Lower lobe of right lung (tissue), 2 donors: Measurements from ENCODE around the gene TMEM164. TPM values are rescaled to one million over a fixed set of nuclear protein-coding genes. Genes with fewer than 3 reads are reported as not detected.
A peak's percentile ranks its signal among the peaks of the same experiment; 100 is the strongest.

Source experiments
- ATAC-seq, 2 donors: fragments of 200-7000 bp; cut with Tn5 transposase; one replicate each; pipeline ENCODE4 v1.9.1; 2020 to 2022; ENCODE audit warnings: mild to moderate bottlenecking in 2 of 2, moderate library complexity in 2 of 2
- DNase-seq: peaks from one replicate; pipeline ENCODE4 v3.0.0-alpha.2; 2020
- H3K27ac ChIP-seq: fragments of 200-600 bp; one replicate; pipeline ENCODE4 v1.8.0; 2022
- H3K27me3 ChIP-seq: fragments of 200-600 bp; one replicate; pipeline ENCODE4 v1.8.0; 2022; ENCODE audit warnings: low read depth
- H3K36me3 ChIP-seq: fragments of 200-600 bp; one replicate; pipeline ENCODE4 v1.8.0; 2022; ENCODE audit warnings: mild to moderate bottlenecking
- H3K4me1 ChIP-seq: fragments of 200-600 bp; one replicate; pipeline ENCODE4 v1.8.0; 2022
- H3K4me3 ChIP-seq: fragments of 200-600 bp; one replicate; pipeline ENCODE4 v1.8.0; 2022; ENCODE audit warnings: mild to moderate bottlenecking
- H3K9me3 ChIP-seq: fragments of 200-600 bp; one replicate; pipeline ENCODE4 v1.8.0; 2022
- intact Hi-C: fragments of 100-400 bp; cut with DNase I; formaldehyde crosslinking; loops from one replicate; pipeline ENCODE4 v1.11.0; 2022
- total RNA-seq: library from RNA; stranded (reverse); fragmentation: NEBNext Ultra II Directional; extraction: Animal tissue kit (Norgen Biotek cat#: 25700); gene quantifications from one replicate; pipeline ENCODE4 v1.2.1, GENCODE V29; 2021
- TF ChIP-seq, protein P1 (sequence below): fragments of 200-600 bp; IDR thresholded peaks from one replicate; pipeline ENCODE4 v1.8.0; 2022; ENCODE audit warnings: antibody characterized with exemption, mild to moderate bottlenecking
- donor health status: DM: no; HTN: yes; CAD: no; lungs with severe emphysema.

The TMEM164 gene
- total RNA-seq, 1 donor from 2014 or later = 66.4 TPM

DNA sequence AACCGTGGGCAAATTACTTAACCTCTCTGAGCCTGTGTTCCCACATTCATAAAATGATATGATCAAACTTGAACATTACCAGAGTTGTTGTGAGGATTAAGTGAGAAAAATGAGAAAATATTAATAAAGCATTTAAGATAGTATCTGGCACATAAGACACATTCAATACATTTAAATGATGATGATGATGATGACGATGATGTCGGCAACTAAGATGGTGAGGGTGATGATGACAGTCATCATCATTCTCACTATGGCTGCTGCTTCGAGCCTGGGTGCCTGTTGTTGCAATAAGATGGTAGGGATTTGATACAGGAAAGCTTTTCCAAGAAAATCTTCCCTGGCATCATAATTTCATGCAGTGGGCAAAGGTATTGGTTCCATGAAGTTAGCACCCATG is 11.1 kb downstream of the TMEM164 start:
- Histone ChIP-seq H3K4me3 (no peak overlapping the region), H3K36me3 (no peaks in the 10 kb centered on the region), H3K27me3 (no peaks in the 10 kb centered on the region), H3K27ac (no peak overlapping the region), H3K9me3 (no peaks in the 10 kb centered on the region), H3K4me1 (peaks cover 17% of the 10 kb centered on the region)
- intact Hi-C loops = no loop called here
- DNase-seq = no peak
- TF ChIP-seq, protein P1, sequence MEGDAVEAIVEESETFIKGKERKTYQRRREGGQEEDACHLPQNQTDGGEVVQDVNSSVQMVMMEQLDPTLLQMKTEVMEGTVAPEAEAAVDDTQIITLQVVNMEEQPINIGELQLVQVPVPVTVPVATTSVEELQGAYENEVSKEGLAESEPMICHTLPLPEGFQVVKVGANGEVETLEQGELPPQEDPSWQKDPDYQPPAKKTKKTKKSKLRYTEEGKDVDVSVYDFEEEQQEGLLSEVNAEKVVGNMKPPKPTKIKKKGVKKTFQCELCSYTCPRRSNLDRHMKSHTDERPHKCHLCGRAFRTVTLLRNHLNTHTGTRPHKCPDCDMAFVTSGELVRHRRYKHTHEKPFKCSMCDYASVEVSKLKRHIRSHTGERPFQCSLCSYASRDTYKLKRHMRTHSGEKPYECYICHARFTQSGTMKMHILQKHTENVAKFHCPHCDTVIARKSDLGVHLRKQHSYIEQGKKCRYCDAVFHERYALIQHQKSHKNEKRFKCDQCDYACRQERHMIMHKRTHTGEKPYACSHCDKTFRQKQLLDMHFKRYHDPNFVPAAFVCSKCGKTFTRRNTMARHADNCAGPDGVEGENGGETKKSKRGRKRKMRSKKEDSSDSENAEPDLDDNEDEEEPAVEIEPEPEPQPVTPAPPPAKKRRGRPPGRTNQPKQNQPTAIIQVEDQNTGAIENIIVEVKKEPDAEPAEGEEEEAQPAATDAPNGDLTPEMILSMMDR = no peak
- ATAC-seq = no peak

DNA sequence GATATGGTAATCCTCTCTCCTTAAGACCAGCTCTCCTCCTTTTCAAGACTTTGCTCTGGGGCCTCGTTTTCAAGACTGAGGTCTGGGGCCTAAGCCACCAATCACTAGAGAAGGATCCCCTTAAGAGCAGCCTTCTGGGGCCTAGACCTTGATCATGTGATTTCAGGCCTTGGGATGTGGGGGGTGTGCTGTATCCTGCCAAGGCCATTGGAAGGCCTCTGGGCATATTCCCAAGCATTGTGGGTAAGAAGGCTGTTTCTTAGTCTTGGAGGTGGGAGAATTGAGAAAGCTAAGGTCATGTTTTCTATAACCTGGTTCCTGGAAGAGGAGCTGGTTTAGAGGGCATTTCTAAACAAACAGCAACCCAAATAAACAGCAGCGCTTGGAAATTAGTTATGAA is 12.1 kb downstream of the TMEM164 start:
- no peaks in the 10 kb centered on the region for H3K36me3 ChIP-seq

DNA sequence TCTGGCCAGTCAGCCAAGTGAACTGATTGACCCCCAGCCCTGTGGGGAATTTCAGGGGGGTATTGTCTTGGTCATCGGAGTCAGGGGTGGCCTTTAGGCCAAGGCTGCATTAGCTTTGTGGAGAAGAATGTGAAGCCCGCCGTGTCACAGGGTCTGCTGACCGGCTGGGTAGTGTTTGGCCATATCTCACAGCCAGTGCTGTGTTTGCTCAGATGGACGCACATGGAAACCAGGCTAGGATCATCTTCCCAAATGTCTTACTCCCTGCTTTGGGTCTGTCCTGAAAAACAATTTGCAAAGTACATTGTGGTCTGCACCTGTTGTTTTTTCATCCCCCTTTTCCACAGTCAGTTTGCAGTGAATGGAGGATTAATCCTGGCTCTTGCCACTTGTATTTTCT is 13.0 kb downstream of the TMEM164 start:
- TF ChIP-seq, protein P1 = no peak
- no peaks in the 10 kb centered on the region for H3K9me3 ChIP-seq
- H3K27me3 ChIP-seq = no peaks in the 10 kb centered on the region
- DNase-seq = no peak
- H3K27ac ChIP-seq = no peak overlapping the region
- no peak overlapping the region for H3K4me3 ChIP-seq
- intact Hi-C loops = no loop called here
- H3K36me3 ChIP-seq = no peaks in the 10 kb centered on the region
- peaks cover 17% of the 10 kb centered on the region for H3K4me1 ChIP-seq
- ATAC-seq = no peak

More for the DNA sequence above, 12.1 kb downstream of the TMEM164 start:
- no peaks in the 10 kb centered on the region for H3K9me3 ChIP-seq
- H3K27ac ChIP-seq = no peak overlapping the region
- H3K4me1 ChIP-seq = peaks cover 17% of the 10 kb centered on the region
- no peak overlapping the region for H3K4me3 ChIP-seq
- intact Hi-C loops = no loop called here
- TF ChIP-seq, protein P1 = no peak
- peak; percentile 11 to 42 for ATAC-seq
- DNase-seq = no peak
- H3K27me3 ChIP-seq = no peaks in the 10 kb centered on the region

DNA sequence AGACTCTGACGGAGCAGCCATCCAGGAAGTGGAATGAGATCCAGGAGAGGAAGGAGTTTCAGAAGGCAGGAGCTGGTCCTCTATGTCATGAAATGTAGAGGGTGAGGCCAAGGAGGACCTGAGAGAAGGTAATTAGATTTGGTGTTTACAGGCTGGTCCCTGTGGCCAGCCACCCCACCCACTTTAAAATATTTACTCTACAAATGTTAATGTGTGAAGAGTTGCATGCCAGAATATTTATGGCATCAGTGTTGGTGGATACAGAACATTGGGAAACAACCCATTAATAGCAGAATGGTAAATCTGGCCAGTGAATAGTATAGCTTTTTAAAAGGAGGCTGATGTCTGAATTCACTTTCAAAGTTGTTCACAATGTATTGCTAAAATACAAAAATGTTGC is 17.6 kb downstream of the TMEM164 start:
- no peaks in the 10 kb centered on the region for H3K4me1 ChIP-seq
- H3K27ac ChIP-seq = no peak overlapping the region
- no peaks in the 10 kb centered on the region for H3K36me3 ChIP-seq
- DNase-seq (no peak), ATAC-seq (peak in 1 of 2 donors; percentile 44)
- TF ChIP-seq, protein P1 = no peak
- H3K27me3 ChIP-seq = no peaks in the 10 kb centered on the region
- intact Hi-C loops = no loop called here
- no peak overlapping the region for H3K4me3 ChIP-seq
- H3K9me3 ChIP-seq = no peaks in the 10 kb centered on the region

DNA sequence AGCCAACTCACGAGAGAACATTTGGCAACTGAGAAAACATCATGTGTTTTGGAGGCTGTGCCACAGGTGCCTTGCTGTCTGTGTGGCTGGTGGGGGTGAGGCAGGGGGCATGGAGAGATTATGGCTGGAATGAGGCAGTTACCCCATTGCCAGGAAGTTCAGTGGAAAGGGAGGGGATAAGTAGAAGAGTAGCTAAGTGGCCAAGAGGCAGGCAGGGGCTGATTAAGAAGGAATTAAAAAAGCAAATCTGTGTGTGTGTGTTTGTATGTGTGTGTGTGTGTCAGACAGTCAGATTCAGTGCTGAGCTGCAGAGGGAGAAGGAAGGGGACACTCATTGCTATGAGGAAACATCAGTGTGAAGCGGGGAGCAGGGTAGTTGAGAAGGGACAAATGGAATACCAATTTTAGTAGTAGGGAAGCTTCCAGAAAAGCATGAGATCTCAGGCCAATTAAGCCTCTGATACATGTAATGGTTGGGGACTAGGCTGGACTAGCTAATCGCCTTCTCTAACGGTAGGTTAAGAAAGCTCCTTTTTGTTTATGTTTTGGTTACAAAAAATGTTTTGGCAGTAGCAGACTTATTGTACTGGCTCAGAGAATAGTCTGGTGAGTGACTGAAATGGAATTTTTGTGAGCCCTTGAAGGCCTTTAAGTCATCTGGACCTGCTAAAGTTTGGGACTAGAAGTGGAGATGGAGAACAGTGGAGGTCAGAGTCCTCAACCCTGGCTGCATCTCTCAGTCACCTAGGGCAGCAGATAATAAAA is 18.5 kb downstream of the TMEM164 start:
- Histone ChIP-seq H3K27me3 (no peaks in the 10 kb centered on the region), H3K27ac (no peak overlapping the region), H3K4me3 (no peak overlapping the region), H3K36me3 (no peaks in the 10 kb centered on the region), H3K4me1 (no peaks in the 10 kb centered on the region), H3K9me3 (no peaks in the 10 kb centered on the region)
- TF ChIP-seq, protein P1 = no peak
- DNase-seq (no peak), ATAC-seq (peak in 1 of 2 donors; percentile 45)
- intact Hi-C loops = no loop called here
